ENCODE results near the gene HYAL3. TPM values are rescaled to one million over a fixed set of nuclear protein-coding genes. Genes with fewer than 3 reads are reported as not detected.
A peak's percentile ranks its signal among the peaks of the same experiment; 100 is the strongest.
"Not testable (repeated sequence)": the region's sequence is repeated elsewhere in the genome, so short reads cannot be mapped to it uniquely, and the experiment has no call there.

The HYAL3 gene
- total RNA-seq, 2 donors from 2014 or later, result 2.2 to 2.8 TPM

DNA sequence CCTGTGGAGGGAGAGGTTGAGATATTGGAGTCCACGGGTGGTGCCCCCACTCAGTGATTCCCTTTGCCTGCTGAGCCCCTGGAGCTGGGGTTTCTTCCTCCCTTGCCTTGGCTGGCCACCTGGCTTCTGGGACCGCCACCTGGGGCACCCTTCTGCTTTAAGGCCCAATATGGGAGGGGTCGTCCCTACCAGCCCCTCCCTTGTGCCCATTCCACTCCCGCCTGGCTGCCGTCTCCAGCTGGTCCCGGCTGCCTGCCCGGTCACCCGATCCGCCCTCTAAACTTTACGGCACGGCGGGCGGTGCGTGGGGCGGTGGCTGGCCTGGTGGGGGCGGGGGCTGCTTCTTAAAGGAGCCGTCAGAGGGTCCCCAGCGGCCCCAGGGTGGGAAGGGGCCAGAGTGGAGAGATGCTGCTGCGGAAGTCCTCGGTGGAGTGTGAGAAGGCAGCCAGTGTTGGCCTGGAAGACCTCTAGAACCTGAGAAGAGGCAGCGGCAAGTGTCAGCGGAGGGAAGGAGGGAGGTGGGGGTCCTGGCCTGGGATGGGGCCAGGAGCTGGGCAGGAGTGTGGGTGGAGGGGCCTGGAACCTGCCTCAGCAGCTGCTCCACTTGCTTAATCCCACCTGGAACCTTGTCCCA lies 31.8 kb downstream of the HYAL3 start:
- DNase-seq, result peak; percentile 75 to 84
- peak; percentile 55 for ATAC-seq
- intact Hi-C loops (cut with DNase I, micrococcal nuclease), result no loop called here

DNA sequence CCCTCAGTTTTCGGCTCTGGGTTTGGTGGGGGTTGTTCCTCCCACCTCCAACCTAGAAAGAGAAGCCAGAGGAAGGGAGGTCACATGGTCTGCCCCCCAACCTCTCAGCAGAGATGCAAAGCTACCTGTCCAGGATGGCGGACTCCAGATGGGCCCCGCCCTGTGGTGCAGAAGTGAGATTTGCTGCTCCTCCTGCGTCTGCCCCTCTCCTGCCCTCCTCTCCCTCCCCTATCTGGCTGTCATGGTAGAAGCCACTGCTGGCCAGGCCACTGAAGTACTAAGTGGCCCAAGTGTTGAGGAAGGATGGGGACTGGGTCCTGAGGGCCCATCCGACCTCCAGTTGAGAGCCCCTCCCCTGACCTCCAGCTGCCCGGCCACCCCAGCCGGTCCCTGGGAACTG lies 32.4 kb downstream of the HYAL3 start:
- intact Hi-C loops (cut with DNase I, micrococcal nuclease), result no loop called here
- ATAC-seq (no peak), DNase-seq (no peak)

DNA sequence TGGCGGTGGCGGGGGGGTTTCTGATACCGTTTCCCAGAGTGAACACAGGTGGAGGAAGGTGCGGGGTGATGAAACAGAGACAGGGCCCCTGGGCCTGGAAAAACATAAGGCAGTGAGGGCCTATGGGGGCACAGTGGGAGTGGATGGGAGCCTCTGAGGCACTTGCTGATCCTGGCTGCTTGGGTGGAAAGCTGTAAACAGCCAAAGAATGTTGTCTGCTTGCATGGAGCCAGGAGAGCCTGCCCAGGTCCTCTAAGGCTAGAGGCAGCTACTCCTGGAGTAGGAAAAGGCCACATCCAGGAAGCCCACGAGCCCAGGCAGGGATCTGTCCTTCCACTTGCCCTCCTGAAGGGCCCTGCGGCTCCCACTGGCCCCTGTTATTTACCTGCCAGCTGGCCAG lies 33.2 kb downstream of the HYAL3 start:
- no peak for DNase-seq
- ATAC-seq, result no peak

DNA sequence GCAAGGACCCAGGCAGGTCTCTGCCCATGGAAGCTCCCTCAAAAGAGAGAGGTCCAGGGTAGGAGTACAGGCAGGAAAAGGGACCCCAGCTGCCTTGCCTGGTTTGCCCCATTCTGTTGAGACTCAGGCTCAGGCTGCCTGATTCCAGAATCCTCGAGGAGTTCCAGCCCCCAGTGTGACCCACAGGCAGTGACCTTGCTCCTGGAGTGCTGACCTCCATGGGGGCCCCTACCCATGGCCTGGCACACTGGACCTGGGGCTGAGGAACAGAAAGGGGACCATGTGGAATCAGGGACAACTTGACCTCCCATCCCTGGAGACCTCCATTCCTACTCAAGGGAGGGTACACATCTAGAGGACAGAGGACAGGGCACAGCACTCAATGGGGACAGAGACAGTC lies 33.6 kb downstream of the HYAL3 start:
- ATAC-seq (no peak), DNase-seq (no peak)
- intact Hi-C loops (cut with DNase I, micrococcal nuclease), result no loop called here

More for the DNA sequence above, 33.2 kb downstream of the HYAL3 start:
- intact Hi-C loops (cut with DNase I, micrococcal nuclease), result no loop called here

DNA sequence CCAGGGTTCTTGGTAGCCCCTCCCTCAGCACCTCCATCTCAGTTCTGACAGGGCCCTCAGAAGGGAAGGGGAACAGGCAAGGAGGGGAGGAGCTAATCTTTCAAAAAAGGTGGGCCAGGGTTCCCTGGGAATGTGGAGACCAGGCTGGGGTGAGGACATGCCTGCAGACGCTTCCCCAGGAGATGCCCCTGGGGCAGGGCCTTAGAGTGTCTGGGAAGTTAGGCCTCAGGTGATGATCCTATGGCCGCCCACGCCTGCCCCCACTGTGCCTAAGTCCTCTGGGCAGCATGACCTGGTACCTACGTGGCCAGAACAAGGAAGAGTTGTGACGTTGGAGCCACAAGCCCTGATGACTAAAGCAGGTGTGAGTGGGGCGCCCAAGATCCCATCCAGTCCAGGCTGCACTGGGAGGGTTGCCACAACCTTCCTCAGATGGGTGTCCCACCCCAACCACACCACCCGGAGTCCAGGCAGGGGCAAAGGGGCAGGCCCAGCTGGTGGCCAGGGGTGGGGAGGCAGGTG lies 34.2 kb downstream of the HYAL3 start:
- DNase-seq (no peak), ATAC-seq (no peak)
- intact Hi-C loops (cut with DNase I, micrococcal nuclease), result no loop called here

DNA sequence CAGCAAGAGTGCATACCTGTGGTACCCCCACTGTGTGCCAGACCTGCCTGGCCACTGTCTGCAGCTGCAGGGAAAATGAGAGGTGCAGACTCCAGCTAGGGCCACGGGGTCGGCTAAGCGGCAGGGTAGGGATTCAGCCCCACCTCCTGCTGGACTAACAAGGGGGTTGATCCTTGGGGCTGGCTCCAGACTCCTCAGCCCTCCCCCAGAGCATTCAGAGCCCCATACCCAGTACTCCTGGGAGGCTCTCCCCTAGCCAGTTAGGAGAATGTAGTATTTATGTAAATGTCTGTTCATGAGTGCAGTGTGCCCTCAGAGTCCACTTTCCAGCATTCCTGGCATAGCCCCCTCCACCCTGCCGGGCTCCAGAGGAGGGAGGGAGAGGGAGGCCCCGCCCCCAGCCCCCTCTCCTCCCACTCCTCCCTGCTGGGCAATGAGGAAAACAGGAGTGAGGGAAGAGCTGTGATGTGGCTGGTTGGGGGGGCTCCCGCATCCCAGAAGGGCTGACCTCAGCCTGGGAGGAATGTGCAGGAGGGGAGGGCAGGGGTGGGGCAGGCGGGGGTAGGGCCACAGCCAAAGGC lies 34.7 kb downstream of the HYAL3 start:
- ATAC-seq (no peak), DNase-seq (peak; percentile 58 to 69)
- intact Hi-C loops (cut with DNase I, micrococcal nuclease), result no loop called here

DNA sequence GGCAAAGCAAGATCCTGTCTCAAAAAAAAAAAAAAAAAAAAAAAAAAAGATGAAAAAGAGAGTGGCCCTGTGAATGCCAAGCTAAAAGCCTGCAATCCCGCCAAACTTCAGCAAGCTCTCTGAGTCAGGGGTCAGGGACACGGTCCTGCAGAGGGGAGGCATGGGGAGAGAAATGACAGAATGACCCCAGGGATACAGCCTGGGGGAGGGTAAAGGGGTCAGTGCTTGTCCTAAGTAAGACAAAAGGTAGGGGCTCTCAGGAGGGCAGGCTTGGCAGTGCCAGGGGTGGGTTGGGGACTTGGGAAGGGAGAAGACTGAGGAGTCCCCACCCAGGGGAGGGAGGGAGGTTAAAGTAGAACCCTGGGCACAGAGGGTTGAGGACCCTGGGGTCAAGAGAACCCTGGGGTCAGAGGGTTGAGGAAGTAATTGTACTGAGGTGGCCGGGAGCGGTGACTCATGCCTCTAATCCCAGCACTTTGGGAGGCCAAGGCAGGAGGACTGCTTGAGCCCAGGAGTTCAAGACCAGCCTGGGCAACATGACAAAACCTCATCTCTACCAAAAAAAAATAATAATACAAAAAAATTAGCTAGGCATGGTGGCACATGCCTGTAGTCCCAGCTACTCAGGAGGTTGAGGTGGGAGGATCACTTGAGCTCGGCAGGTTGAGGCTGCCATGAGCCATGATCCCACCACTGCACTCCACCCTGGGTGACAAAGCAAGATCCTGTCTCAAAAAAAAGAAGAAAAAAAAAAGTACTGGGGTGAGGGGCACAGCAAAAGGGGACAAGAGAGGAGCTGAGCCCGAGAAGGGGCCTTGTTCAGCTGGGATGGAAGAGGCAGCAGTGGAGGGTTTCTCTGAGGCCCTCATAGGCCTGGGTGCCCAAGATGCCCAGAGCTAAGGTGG lies 35.5 kb downstream of the HYAL3 start:
- ATAC-seq (no peak), DNase-seq (no peak)
- intact Hi-C loops (cut with DNase I, micrococcal nuclease), result no loop called here

DNA sequence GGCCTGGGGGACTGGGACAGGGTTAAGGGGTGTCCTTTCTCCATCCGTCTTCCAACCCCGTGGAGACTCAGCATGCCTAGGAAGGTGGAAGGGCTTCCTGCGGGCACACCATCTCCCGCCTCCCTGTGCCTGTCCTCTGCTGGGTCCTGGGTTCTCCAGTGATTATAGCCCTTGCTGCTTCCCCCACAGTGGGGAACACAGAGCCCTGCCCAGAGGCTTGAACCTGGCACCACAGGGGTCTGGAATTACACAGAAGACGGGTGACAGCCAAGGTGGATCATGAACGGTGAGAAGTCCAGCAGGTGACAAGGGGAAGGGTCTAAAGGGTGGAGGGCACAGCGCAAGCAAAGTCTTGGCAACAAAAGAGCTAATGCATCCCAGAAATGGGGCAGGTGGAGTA lies 36.4 kb downstream of the HYAL3 start:
- no peak for DNase-seq
- intact Hi-C loops (cut with DNase I, micrococcal nuclease), result no loop called here
- ATAC-seq, result no peak

DNA sequence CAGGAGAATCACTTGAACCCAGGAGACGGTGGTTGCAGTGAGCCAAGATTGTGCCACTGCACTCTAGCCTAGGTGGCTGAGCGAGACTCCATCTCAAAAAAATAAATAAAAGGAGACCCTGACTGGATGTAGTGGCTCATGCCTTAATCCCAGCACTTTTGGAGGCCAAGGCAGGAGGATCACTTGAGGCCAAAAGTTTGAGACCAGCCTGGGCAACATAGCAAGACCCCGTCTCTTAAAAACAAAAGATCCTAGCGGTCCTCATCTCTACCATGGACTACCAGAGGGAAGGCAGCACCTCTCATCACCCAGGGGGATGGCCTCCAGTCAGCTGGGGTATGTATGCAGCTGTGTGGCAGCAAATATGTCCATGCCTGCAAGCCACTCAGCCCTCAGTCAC lies 37.0 kb downstream of the HYAL3 start:
- intact Hi-C loops (cut with DNase I, micrococcal nuclease); ATAC-seq; DNase-seq: not testable (repeated sequence)

DNA sequence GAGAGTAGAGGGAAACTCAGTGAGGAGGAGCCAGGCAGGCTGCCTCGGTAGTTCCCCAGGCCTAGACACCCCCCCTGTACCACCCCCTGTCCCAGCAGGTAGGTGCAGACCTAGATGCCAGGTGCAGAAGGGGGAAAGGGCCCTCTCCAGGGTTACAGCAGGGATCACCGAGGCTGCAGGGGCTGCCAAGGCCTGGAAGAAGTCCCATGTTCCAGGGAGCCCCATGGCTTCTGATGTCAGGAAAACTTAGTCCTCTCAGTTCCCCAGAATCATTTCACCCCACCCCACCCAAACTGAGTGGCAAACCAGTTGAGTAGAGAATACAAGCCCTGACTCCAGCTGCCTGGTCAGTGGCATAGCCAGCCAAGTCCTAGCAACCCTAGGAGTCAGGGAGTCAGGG lies 37.7 kb downstream of the HYAL3 start:
- DNase-seq (no peak), ATAC-seq (no peak)
- intact Hi-C loops (cut with DNase I, micrococcal nuclease), result no loop called here

DNA sequence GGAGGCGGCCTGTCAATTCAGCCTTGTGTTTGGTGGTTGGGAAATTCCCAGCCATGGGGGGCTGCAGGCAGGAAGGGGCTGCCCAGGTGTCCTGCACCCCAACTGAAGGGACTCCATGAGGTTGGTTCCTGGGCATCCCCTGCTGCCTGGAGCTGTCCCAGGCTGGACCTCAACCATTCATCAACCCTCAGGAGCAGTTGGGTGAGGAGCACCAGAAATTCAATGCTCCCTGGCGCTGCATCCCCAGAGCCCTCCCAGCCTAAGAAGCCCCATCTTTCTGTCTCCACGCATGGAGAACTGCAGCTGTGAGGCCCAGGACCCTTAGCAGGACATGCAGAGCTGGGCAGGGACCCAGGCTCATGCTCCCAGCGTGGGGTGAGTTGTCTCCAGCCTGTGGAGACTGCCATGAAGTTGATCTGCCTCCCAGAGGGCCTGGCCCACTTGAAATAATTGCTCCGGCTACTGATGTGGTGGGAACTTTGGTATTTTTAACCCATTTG lies 38.2 kb downstream of the HYAL3 start:
- intact Hi-C loops (cut with DNase I, micrococcal nuclease), result no loop called here
- no peak for DNase-seq
- no peak for ATAC-seq

DNA sequence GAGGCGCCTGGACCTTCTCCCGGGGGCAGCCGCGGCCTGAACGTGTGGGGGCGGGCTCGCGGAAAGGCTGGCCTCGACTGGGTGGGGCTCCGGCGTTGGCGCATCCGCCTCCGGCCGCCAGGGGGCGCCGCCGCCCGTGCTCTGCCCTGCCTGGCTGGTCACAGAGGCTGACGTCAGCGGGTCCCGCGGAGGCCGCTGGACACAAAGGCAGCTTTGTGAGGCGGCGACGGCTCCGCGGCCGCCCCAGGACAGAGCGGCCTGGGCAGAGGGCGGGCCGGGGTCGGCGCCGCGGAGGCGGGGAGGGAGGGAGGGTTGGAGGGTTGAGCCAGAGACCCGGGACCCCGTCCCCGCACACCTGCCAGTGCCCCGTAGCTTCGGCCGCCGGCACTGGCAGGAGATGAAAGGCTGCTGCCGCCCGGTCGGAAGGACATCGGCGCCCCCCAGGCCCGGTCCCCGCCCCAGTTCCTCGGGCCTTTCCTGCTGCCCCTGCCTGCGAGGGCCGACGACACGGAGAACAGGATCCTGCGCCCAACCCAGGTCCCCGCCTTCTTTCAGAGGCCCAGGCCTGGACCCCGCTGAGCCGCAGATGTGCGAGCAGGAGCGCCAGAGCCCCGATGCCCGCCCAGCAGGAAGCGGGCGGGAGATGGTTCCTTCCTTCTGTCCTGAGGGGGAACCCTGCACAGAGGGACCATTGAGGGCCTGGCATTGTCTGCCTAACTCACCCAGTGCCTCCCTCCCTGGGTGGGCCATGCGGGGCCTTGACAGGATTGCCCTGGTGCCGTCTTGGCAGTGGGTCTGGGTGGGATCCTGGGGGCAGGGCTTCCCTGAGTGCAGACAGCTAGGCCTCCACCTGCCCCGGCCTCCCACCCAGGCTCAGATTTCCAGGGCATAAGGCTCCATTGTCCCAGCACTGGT lies 38.9 kb downstream of the HYAL3 start:
- intact Hi-C loops (cut with DNase I, micrococcal nuclease), result no loop called here
- ATAC-seq (peak; percentile 87), DNase-seq (peak; percentile 89 to 94)

DNA sequence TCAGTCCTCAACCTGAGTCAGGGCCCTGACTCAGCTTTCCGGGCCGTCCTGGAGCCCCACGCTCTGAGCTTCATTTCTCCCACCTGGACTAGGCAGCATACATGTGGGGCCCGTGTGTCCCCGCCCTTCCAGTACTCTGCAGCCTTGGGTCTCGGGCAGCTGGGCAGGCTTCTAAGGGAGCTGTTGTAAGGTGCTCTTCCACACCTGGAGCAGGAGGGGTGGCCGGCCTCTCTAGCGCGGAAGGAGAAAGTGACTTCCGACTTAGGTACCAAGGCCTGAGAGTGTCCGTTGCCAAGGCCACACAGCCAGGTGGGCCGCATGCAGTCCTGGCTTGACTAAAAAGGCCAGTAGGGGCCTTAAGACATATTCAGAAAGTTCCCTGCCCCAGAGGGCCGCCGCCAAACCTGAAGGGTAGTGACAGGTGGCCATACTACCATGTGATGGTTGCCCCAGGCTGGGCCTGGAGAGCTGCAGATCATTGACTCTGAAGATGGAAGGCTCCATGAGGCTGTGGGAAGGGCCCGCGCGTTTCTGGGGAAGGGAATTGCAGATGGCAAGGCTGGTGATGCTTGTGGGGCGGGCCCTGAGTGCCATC lies 39.7 kb downstream of the HYAL3 start:
- no peak for ATAC-seq

DNA sequence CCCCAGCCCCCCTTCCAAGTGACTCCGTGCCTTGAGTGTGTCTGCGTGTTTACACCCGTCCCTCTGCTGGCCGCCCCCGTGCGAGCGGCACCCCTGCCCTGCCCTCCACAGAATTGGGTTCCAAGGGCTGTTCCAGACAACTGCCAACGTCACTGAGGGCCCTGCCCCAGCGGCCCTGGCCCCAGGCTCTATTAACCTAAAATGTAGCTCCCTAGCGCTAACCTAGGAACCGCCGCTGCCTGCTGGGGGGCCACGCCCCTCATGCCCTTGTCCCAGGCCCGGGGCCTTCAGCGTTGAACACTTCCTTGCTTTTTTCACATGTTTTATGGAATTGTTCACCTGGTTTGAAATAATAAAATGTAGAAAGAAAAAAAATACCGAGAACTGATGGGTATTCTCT lies 40.2 kb downstream of the HYAL3 start:
- ATAC-seq, result no peak
- intact Hi-C loops (cut with DNase I, micrococcal nuclease), result no loop called here
- DNase-seq, result no peak

More for the DNA sequence above, 39.7 kb downstream of the HYAL3 start:
- no peak for DNase-seq
- intact Hi-C loops (cut with DNase I, micrococcal nuclease), result no loop called here

DNA sequence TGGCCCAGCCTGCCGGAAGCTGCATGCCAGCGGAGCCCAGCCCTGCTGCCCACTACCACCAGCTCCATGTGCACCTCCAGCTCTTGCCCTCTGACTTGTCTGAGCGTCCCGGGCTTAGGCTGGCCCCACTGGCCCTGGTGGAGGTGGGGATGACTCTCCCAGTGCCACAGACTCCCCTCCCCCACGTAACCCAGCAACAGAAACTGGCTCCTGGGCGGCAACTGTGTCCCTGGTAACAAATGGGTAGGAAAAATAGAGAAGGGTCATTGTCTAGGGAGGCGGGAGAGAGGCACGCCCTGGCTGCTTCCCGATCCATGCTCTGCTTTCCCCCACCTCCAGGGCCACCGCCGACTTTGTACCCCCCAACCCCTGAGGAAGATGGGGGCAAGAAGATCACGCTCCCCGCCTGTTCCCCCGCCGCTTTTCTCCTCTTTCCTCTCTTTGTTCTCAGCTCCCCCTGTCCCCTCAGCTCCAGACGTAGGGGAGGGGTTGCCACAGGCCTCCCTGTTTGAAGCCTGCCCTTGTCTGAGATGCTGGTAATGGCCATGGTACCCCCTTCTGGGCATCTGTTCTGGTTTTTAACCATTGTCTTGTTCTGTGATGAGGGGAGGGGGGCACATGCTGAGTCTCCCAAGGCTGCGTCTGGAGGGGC lies 41.0 kb downstream of the HYAL3 start:
- intact Hi-C loops (cut with DNase I, micrococcal nuclease), result no loop called here
- ATAC-seq (no peak), DNase-seq (peak in 1 of 2 donors; percentile 22)

DNA sequence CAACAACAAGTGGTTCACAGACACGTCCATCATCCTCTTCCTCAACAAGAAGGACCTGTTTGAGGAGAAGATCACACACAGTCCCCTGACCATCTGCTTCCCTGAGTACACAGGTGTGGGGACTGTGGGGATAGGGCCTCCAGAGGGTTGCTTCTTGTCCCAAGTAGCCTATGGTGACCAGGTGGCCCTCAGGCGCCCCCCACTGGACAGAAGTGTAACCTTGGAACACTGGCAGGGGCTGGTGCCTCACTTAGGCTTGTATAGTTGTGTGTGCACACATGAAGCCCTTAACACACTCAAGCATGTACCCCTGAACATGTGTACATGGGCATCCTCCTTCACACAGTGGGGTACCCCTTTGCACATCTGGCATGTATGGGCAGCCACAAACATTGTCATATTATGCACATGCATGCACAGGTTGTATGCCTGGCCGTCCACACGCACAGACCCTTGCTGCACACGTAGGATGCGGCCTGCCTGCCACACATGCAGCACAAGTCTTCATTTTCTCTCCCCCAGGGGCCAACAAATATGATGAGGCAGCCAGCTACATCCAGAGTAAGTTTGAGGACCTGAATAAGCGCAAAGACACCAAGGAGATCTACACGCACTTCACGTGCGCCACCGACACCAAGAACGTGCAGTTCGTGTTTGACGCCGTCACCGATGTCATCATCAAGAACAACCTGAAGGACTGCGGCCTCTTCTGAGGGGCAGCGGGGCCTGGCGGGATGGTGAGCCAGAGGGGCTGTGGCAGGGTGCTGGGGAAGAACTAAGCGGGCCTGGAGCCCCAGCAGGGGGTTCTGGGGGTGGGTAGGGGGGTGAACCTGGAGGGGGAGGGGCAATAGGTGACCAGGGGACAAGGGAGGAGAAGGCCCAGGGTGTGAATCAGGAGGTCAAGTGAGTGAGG lies 42.0 kb downstream of the HYAL3 start:
- DNase-seq (peak in 1 of 2 donors; percentile 71), ATAC-seq (peak; percentile 20)
- intact Hi-C loops (cut with DNase I, micrococcal nuclease), result no loop called here

DNA sequence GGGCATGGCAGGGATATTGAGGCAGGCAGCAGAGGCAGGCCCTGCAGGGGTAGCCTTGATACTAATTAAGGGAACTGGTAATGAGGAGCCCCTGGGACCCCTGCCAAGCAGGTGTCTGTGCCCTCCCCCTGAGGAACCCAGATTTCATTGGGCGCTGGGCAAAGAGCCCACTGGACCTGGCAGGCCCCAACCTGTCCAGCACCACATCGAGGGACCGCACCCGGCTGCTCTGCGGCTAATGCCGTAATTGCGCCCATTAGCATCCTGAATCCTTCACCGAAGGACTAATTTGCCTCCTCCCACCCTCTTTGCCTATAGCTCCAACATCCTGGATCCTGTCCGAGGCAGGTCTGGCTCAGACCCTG lies 44.0 kb downstream of the HYAL3 start:
- DNase-seq (no peak), ATAC-seq (no peak)
- intact Hi-C loops (cut with DNase I, micrococcal nuclease), result no loop called here

Measured in left colon (tissue), 2 donors.